CD4-positive, alpha-beta T cell treated with Interleukin-17A for 4 hours (primary cell): ENCODE data around the gene ADAM22.

ENCODE experiments used
- DNase-seq: peaks from one replicate; pipeline ENCODE4 v3.0.0-alpha.2; 2020; ENCODE audit warnings: mixed read lengths

ADAM22 gene

GRCh38 chr7:88223265-88223664 lies 289.2 kb downstream of the ADAM22 start:
- no peak for DNase-seq

- no peak for DNase-seq
Observed at GRCh38 chr7:88224601-88225275, 290.7 kb downstream of the ADAM22 start.

GRCh38 chr7:88226201-88226600 lies 292.1 kb downstream of the ADAM22 start:
- no peak for DNase-seq

GRCh38 chr7:88226886-88227516 lies 292.9 kb downstream of the ADAM22 start:
- DNase-seq = no peak

- DNase-seq = no peak
Observed at GRCh38 chr7:88229302-88229995, 295.4 kb downstream of the ADAM22 start.

- DNase-seq = no peak
Observed at GRCh38 chr7:88230646-88231045, 296.6 kb downstream of the ADAM22 start.

- DNase-seq = no peak
Observed at GRCh38 chr7:88233828-88234227, 299.8 kb downstream of the ADAM22 start.

GRCh38 chr7:88239852-88240251 lies 305.8 kb downstream of the ADAM22 start:
- no peak for DNase-seq

GRCh38 chr7:88243345-88243909 lies 309.4 kb downstream of the ADAM22 start:
- DNase-seq = no peak

- DNase-seq = no peak
Observed at GRCh38 chr7:88244258-88244657, 310.2 kb downstream of the ADAM22 start.
